Measurements from ENCODE around the gene EEPD1.
A peak's percentile ranks its signal among the peaks of the same experiment; 100 is the strongest.
"Not testable (repeated sequence)": the region's sequence is repeated elsewhere in the genome, so short reads cannot be mapped to it uniquely, and the experiment has no call there.

The EEPD1 gene

GRCh38 chr7:36128448-36129047 is 24.5 kb upstream of the EEPD1 start:
- peak; percentile 88 for DNase-seq (ENCODE audit: low read depth)

- DNase-seq (ENCODE audit: low read depth) = peak; percentile 76
Measured at GRCh38 chr7:36129048-36129534, 24.0 kb upstream of the EEPD1 start.

- DNase-seq (ENCODE audit: low read depth) = no peak
Measured at GRCh38 chr7:36130236-36130945, 22.7 kb upstream of the EEPD1 start.

GRCh38 chr7:36131026-36131425 is 22.0 kb upstream of the EEPD1 start:
- no peak for DNase-seq (ENCODE audit: low read depth)

DNA sequence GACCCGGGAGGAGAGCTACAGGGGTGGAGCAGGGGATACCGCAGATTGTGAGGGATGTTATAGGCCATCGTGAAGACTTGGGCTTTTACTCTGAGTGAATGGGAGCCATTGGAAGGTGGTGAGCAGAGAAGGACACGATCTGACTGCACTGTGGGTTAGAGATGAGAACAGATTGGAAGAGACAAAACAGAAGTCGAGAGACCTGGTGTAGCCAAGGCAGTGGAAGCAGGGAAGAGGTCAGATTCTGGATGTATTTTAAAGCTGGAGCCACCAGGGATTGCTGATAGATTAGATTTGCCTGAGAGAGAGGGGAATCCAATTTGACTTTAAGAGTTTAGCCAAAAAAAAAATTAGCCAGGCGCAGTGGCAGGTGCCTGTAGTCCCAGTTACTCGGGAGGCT is 21.6 kb upstream of the EEPD1 start:
- DNase-seq (ENCODE audit: low read depth) = no peak

DNA sequence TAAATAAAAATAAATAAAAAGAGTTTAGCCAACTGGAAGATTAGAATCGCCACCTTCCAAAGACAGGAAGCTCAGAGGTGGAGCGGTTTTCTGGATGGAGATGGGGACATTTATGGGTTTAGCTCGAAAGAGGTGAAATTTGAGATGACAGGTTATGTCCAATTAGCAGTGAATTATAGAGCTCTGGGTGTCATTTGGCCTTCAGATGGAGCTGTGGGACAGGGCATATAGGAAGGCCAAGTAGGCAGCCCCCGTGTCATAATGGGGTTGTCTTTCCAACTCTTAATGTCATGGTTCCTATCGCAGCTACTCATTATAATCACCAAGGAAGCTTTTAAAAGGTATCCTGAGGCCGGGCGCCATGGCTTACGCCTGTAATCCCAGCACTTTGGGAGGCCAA is 21.0 kb upstream of the EEPD1 start:
- no peak for DNase-seq (ENCODE audit: low read depth)

- no peak for DNase-seq (ENCODE audit: low read depth)
Measured at GRCh38 chr7:36135700-36136099, 17.4 kb upstream of the EEPD1 start.

GRCh38 chr7:36137258-36137657 is 15.8 kb upstream of the EEPD1 start:
- DNase-seq (ENCODE audit: low read depth) = peak; percentile 38

DNA sequence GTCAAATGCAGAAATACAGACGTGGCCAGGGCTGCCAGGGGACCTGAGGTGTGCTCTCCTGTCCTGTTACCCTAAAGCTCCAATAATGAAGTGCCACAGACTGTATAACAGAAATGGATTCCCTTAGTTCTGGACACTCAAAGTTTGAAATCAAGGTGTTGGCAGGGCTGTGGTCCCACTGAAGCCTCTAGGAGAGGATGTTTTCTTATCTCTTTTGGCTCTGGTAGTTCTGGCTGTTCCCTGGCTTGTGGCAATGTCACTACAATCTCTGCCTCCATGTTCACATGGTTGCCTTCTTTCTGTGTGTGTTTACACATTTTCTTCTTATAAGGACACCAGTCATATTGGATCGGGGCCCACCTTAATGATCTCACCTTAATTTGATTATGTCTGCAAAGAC is 15.3 kb upstream of the EEPD1 start:
- DNase-seq (ENCODE audit: low read depth) = no peak

- DNase-seq (ENCODE audit: low read depth) = no peak
Measured at GRCh38 chr7:36138209-36138608, 14.8 kb upstream of the EEPD1 start.

DNA sequence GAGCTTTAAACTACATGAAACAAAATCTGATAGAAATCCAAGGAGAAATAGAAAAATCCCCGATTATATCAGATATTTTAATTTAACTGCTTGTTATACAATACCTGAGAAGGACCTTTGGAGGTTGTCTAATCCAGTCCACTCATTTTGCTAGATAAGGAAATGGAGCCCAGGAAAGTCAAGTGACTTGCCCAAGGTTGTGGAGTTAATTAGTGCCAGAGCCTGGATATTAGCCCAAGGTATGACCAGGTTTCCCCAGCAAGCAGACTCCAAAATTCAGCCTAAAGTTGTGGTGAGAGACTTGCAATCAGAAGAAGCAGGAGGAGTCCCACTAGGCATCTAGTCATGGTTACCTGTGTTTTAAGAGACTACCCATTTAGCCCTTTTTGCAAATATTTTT is 11.7 kb upstream of the EEPD1 start:
- DNase-seq (ENCODE audit: low read depth) = no peak

- no peak for DNase-seq (ENCODE audit: low read depth)
Measured at GRCh38 chr7:36141850-36142249, 11.2 kb upstream of the EEPD1 start.

GRCh38 chr7:36144189-36144588 is 8.9 kb upstream of the EEPD1 start:
- no peak for DNase-seq (ENCODE audit: low read depth)

DNA sequence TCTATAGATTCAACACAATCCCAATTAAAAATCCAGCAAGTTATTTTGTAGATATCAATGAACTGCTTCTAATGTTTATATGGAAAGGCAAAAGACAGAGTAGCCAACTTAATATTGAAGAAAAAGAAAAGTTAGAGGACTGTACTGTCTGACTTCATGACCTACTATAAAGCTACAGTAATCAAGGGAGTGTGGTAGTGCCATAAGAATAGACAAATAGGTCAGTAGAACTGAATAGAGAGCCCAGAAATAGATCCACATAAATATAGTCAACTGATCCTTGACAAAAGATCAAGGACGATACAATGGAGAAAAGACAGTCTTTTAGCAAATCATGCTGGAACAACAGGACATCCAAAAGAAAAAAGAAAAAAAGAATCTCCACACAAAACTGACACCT is 7.4 kb upstream of the EEPD1 start:
- no peak for DNase-seq (ENCODE audit: low read depth)

DNA sequence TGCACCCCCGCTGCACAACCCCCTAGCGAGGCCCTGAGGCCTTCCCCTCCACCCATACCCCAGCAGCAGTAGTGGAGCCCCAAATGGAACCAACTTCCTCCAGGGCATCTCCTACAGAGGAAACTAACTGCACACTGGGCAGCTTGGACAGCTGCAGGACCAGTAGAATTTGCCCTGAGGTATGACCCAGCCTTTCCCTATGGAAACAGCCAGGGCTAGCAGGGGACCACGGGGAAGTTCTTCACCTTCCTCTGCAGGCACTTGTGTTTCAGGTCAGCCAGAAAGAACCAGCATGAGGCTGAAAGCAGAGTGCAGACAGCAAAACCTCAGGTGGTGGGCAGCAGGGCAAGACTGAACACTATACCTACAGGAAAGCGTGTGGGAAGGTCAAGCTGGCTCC is 5.7 kb upstream of the EEPD1 start:
- no peak for DNase-seq (ENCODE audit: low read depth)

DNA sequence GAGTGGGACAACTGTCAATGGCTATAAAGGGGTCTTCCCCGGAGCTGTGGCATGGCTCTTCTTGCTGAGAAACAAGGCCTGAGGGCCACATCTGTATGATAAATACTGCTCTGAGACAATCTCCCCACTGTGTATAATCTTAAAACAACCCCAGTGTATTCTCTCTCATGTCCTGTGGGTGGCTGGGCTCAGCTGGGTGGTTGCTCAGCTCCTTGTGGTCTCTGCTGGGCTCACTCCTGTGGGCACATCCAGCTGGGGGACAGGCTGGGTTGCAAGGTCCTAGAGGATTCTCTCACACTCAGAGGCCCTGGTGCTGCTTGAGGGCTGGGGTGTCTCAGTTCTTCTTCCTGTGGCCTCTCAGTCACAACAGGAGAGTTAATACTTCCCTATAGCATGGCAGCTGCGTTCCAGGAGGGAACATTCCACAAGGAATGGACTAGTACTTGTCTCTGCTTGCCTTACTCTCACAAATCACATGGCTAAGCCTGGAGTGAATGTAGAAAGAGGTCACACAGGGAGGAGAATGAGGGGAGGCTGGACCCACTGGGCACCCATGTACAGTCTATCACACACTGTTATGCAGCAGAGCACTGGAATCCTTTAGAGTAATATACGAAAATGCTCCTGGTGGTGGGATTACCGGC is 4.5 kb upstream of the EEPD1 start:
- no peak for DNase-seq (ENCODE audit: low read depth)

DNA sequence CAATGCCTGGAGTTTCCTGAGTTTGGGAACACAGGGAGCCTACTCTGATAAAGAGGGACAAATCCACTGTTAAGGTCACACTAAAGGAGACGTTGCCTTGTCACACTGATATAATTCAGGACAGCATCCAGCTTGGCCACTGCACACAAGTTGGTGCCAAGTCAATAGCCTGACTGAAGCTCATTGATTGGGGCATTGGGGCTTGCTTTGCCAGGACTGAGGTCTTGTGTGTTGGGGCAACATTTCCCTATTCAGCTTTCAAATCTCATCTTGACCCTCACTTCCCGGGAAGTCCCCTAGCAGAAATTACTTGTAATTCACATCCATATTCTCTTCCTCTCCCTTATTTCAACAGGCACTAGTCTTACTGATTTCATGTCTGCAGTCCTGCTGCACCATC is 3.8 kb upstream of the EEPD1 start:
- DNase-seq (ENCODE audit: low read depth) = not testable (repeated sequence)

- DNase-seq (ENCODE audit: low read depth) = no peak
Measured at GRCh38 chr7:36149694-36150452, 3.2 kb upstream of the EEPD1 start.

DNA sequence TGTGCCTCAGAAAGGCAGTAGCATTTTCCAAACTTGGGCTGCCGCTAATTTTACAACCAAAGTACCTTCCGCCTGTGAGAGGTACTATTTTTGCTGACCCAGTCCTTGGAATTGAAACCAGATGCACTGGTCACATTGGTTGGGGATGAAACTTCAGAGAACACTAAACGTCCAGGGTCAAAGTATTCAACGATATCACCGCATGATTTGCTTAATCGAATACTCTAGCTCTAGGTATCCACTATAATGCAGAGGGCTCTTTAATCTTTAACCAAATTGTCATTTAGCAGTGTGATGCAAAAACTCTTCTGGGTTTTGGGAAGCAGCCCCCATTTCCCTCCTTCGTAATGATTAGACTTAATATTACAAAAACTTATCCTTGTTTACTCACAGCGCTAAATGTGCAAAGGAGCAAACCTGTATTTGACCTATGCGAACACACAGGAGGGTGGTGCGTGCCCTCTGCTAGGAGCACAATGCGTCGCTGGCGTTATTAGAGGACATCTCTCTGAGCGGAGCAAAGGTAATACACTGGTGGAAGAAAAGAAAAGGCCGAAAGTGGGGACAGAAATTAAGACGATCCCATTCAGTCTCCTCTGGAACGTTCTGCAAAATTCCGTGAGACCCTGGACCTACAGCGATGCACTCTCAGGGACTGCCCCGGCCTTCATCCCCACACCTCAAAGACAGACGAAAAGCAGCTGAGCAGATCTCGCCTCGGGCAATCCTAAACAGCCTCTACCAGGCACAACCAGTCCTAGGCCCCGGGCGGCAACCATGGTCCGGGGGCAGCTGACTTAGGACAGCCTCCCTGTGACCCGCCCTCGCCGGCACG is 916 bp upstream of the EEPD1 start:
- DNase-seq (ENCODE audit: low read depth) = no peak

DNA sequence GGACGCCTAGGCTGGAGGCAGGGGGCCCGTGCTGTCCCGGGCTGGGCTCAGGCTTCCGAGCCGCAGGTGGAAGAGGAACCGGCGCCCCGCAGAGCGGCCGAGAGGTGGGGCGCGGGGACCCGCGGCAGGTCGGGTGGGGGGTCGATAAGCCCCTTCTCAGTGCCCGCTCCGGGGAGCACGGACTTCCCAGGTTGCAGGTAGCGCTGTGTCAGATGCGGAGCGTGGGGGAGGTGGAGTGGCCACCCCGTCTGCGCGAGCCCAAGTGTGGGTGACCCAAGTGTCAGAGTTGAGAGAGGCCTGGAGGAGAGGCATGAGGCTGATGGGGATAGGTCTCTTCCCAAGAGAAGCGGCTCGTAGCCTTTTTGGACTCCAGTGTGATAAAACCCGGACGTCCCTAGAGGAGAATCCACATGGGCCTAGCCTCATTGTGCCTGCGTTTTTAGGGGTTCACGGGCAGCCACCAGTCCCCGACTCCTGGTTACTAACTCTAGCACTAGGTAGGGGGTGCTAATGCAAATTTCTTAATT is 580 bp downstream of the EEPD1 start:
- no peak for DNase-seq (ENCODE audit: low read depth)
